DND-41 (cell line): ENCODE results near the gene SHH.

Source experiments
- ATAC-seq: fragments of 200-7000 bp; cut with Tn5 transposase; 3 replicates; pipeline ENCODE4 v1.9.1; 2021; ENCODE audit warnings: low read depth; ENCODE audit not compliant: insufficient read depth
- DNase-seq: peaks from one replicate; pipeline ENCODE4 v3.0.0-alpha.2; 2020
- H2AFZ ChIP-seq: 2 replicates; pipeline ENCODE4 v1.6.0; 2012; ENCODE audit warnings: low read depth, low read length
- H3K27ac ChIP-seq: 2 replicates; pipeline ENCODE4 v1.5.1; 2012; ENCODE audit warnings: low read length, inconsistent platforms
- H3K27me3 ChIP-seq: fragments of 200-600 bp; sonication (generic); 2 replicates; pipeline ENCODE4 v1.6.0; 2012; ENCODE audit warnings: low read length, mild to moderate bottlenecking, inconsistent platforms; ENCODE audit not compliant: insufficient read depth, poor library complexity
- H3K36me3 ChIP-seq: 2 replicates; pipeline ENCODE4 v1.5.1; 2012; ENCODE audit warnings: low read length, inconsistent platforms; ENCODE audit not compliant: insufficient read depth
- H3K4me1 ChIP-seq: 2 replicates; pipeline ENCODE4 v1.5.1; 2012; ENCODE audit warnings: mild to moderate bottlenecking, low read length; ENCODE audit not compliant: insufficient read depth
- H3K4me2 ChIP-seq: 2 replicates; pipeline ENCODE4 v1.6.0; 2012; ENCODE audit warnings: mild to moderate bottlenecking, moderate library complexity, low read length, inconsistent platforms; ENCODE audit not compliant: insufficient read depth
- H3K4me3 ChIP-seq, 2 experiments: fragments of 200-600 bp in 1 of 2; shearing (Covaris generic) in 1 of 2; 2 replicates each; pipeline ENCODE4 v1.5.1; 2012 to 2016; ENCODE audit warnings: inconsistent platforms in 2 of 2, low read length in 2 of 2, mild to moderate bottlenecking in 2 of 2, low read depth in 1 of 2, moderate library complexity in 1 of 2
- H3K79me2 ChIP-seq: 2 replicates; pipeline ENCODE4 v1.6.0; 2012; ENCODE audit warnings: low read length, inconsistent platforms; ENCODE audit not compliant: insufficient read depth
- H3K9ac ChIP-seq: 2 replicates; pipeline ENCODE4 v1.6.0; 2012; ENCODE audit warnings: low read depth, mild to moderate bottlenecking, inconsistent platforms, low read length, moderate library complexity
- H3K9me3 ChIP-seq: 2 replicates; pipeline ENCODE4 v1.5.1; 2012; ENCODE audit warnings: low read length, moderate library complexity, mild to moderate bottlenecking, inconsistent platforms; ENCODE audit not compliant: insufficient read depth, severe bottlenecking
- H4K20me1 ChIP-seq: 2 replicates; pipeline ENCODE4 v1.6.0; 2012; ENCODE audit warnings: low read length; ENCODE audit not compliant: insufficient read depth
- CTCF ChIP-seq: IDR thresholded peaks from 2 replicates; pipeline ENCODE4 v1.5.1; 2012; ENCODE audit warnings: borderline replicate concordance, low read length, moderate library complexity, mild to moderate bottlenecking; ENCODE audit not compliant: poor library complexity, severe bottlenecking; ENCODE audit errors: extremely low read depth
- EZH2 ChIP-seq: IDR thresholded peaks from 3 replicates; pipeline ENCODE4 v1.6.1; 2012; ENCODE audit warnings: borderline replicate concordance, low read depth, mild to moderate bottlenecking, moderate library complexity, low read length, inconsistent platforms; ENCODE audit not compliant: severe bottlenecking

The SHH gene

GRCh38 chr7:155763691-155764437 is 48.4 kb downstream of the SHH start:
- Histone ChIP-seq H3K9me3 (no peaks in the 10 kb centered on the region), H2AFZ (peak overlapping the region; percentile 41; the same call in 1 of the 2 replicates), H3K79me2 (peaks cover 75% of the 10 kb centered on the region), H3K9ac (peak overlapping the region; percentile 71), H3K36me3 (peaks cover 70% of the 10 kb centered on the region), H3K4me3 (peak overlapping the region in 1 of 2 experiments; percentile 53; a peak in 3 of 4 replicates), H3K4me2 (peak overlapping the region; percentile 66), H4K20me1 (peaks cover 14% of the 10 kb centered on the region; the same call in 1 of the 2 replicates), H3K27ac (peak overlapping the region; percentile 97), H3K27me3 (no peaks in the 10 kb centered on the region), H3K4me1 (peaks cover 76% of the 10 kb centered on the region)
- DNase-seq (peak; percentile 83), ATAC-seq (peak; percentile 80)
- no peak for TF ChIP-seq CTCF
- no peak for TF ChIP-seq EZH2

- Histone ChIP-seq H3K79me2 (peaks cover 77% of the 10 kb centered on the region), H3K27ac (peak overlapping the region; percentile 97)
These were observed 49.1 kb downstream of the SHH start for GRCh38 chr7:155763122-155763521.

GRCh38 chr7:155762655-155763054 is 49.6 kb downstream of the SHH start:
- Histone ChIP-seq H3K79me2 (peaks cover 78% of the 10 kb centered on the region), H3K4me3 (peak overlapping the region in 1 of 2 experiments; percentile 53; a peak in 2 of 4 replicates), H3K36me3 (peaks cover 70% of the 10 kb centered on the region), H3K9me3 (no peaks in the 10 kb centered on the region), H3K9ac (peak overlapping the region; percentile 71), H4K20me1 (peaks cover 14% of the 10 kb centered on the region; the same call in 1 of the 2 replicates), H2AFZ (no peak overlapping the region), H3K27me3 (no peaks in the 10 kb centered on the region), H3K4me2 (peak overlapping the region; percentile 66), H3K4me1 (peaks cover 84% of the 10 kb centered on the region), H3K27ac (peak overlapping the region; percentile 97)
- no peak for DNase-seq
- TF ChIP-seq CTCF = no peak
- TF ChIP-seq EZH2 = no peak
- ATAC-seq = no peak

More at GRCh38 chr7:155763122-155763521, 49.1 kb downstream of the SHH start:
- no peaks in the 10 kb centered on the region for H3K27me3 ChIP-seq
- TF ChIP-seq EZH2 (no peak), CTCF (no peak)
- H4K20me1 ChIP-seq = peaks cover 14% of the 10 kb centered on the region; the same call in 1 of the 2 replicates
- H3K4me2 ChIP-seq = peak overlapping the region; percentile 66
- no peak overlapping the region for H2AFZ ChIP-seq
- DNase-seq (peak; percentile 32), ATAC-seq (no peak)
- H3K4me3 ChIP-seq = peak overlapping the region; percentile 6 to 53; a peak in 3 of 4 replicates
- peaks cover 70% of the 10 kb centered on the region for H3K36me3 ChIP-seq
- peak overlapping the region; percentile 71 for H3K9ac ChIP-seq
- H3K4me1 ChIP-seq = peaks cover 83% of the 10 kb centered on the region
- H3K9me3 ChIP-seq = no peaks in the 10 kb centered on the region
